HL-60 (cell line): ENCODE data around the gene NLRC5.

Source experiments
- DNase-seq, 2 experiments: peaks; one replicate each; pipeline ENCODE4 v3.0.0-alpha.2; 2010 to 2020; ENCODE audit warnings: low read depth in 1 of 2, low spot score in 1 of 2
- H3K27ac ChIP-seq: fragments of 250-450 bp; sonication (Bioruptor Pico); replicated peaks from 2 replicates; pipeline ENCODE4 v1.5.1; 2020; ENCODE audit warnings: mild to moderate bottlenecking, moderate library complexity
- H3K27me3 ChIP-seq: fragments of 250-450 bp; sonication (Bioruptor Pico); 2 replicates; pipeline ENCODE4 v1.5.1; 2021; ENCODE audit warnings: mild to moderate bottlenecking, moderate library complexity; ENCODE audit not compliant: insufficient read depth, poor library complexity, severe bottlenecking
- H3K4me3 ChIP-seq: replicated peaks from 2 replicates; pipeline ENCODE4 v1.5.1; 2011; ENCODE audit warnings: mild to moderate bottlenecking, control low read depth, low read length; ENCODE audit not compliant: insufficient read depth
- GABPA ChIP-seq: IDR thresholded peaks from 2 replicates; pipeline ENCODE4 v1.6.1; 2012; ENCODE audit warnings: low read depth
- POLR2AphosphoS5 ChIP-seq: IDR thresholded peaks from 2 replicates; pipeline ENCODE4 v1.6.1; 2012; ENCODE audit warnings: low read depth
- SPI1 ChIP-seq: IDR thresholded peaks from 2 replicates; pipeline ENCODE4 v1.6.1; 2012; ENCODE audit warnings: low read depth, mild to moderate bottlenecking, borderline replicate concordance
- TF ChIP-seq, protein P1 (sequence below): IDR thresholded peaks from one replicate; pipeline ENCODE4 v1.5.1; 2011; ENCODE audit warnings: low read length, control low read depth, inconsistent platforms; ENCODE audit not compliant: insufficient read depth
- TF ChIP-seq, protein P2 (sequence below): IDR thresholded peaks from 2 replicates; pipeline ENCODE4 v1.6.1; 2012; ENCODE audit warnings: low read depth; ENCODE audit not compliant: insufficient replicate concordance

NLRC5 gene

DNA sequence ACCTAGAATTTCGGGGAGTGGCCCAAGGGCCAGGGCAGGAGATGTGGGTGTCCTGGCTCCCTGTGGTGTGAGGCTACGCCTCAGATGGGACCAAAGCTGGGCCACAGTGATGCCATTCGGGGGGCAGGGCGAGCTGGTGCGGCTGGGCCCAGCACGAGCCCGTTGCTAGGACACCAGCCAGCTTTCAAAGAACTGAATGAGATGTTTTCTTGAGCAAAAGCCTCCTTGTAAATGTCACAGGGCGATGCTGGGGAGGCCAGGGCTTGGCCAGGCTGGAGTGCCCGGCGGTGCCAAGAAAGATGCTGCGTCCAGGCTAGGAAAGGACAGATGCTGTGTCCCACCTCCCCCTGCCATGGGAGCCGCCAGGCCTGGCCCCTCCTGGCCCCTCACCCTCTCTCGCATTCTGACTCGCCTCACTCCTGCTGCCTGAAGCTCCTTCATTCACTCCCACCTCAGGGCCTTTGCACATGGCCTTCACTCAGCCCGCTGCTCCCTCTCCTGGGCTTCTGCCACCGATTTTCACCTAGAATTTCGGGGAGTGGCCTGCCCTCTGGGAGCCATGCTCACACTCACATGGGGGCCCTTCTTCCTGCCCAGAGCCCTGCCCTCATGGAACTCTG, 142.1 kb downstream of the NLRC5 start:
- H3K27me3 ChIP-seq, result no peaks in the 10 kb centered on the region
- H3K4me3 ChIP-seq, result no peak overlapping the region
- H3K27ac ChIP-seq, result no peak overlapping the region
- DNase-seq, result no peak
- TF ChIP-seq, protein P1, sequence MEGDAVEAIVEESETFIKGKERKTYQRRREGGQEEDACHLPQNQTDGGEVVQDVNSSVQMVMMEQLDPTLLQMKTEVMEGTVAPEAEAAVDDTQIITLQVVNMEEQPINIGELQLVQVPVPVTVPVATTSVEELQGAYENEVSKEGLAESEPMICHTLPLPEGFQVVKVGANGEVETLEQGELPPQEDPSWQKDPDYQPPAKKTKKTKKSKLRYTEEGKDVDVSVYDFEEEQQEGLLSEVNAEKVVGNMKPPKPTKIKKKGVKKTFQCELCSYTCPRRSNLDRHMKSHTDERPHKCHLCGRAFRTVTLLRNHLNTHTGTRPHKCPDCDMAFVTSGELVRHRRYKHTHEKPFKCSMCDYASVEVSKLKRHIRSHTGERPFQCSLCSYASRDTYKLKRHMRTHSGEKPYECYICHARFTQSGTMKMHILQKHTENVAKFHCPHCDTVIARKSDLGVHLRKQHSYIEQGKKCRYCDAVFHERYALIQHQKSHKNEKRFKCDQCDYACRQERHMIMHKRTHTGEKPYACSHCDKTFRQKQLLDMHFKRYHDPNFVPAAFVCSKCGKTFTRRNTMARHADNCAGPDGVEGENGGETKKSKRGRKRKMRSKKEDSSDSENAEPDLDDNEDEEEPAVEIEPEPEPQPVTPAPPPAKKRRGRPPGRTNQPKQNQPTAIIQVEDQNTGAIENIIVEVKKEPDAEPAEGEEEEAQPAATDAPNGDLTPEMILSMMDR, result no peak
- no peak for TF ChIP-seq GABPA
- no peak for TF ChIP-seq POLR2AphosphoS5
- TF ChIP-seq, protein P2, sequence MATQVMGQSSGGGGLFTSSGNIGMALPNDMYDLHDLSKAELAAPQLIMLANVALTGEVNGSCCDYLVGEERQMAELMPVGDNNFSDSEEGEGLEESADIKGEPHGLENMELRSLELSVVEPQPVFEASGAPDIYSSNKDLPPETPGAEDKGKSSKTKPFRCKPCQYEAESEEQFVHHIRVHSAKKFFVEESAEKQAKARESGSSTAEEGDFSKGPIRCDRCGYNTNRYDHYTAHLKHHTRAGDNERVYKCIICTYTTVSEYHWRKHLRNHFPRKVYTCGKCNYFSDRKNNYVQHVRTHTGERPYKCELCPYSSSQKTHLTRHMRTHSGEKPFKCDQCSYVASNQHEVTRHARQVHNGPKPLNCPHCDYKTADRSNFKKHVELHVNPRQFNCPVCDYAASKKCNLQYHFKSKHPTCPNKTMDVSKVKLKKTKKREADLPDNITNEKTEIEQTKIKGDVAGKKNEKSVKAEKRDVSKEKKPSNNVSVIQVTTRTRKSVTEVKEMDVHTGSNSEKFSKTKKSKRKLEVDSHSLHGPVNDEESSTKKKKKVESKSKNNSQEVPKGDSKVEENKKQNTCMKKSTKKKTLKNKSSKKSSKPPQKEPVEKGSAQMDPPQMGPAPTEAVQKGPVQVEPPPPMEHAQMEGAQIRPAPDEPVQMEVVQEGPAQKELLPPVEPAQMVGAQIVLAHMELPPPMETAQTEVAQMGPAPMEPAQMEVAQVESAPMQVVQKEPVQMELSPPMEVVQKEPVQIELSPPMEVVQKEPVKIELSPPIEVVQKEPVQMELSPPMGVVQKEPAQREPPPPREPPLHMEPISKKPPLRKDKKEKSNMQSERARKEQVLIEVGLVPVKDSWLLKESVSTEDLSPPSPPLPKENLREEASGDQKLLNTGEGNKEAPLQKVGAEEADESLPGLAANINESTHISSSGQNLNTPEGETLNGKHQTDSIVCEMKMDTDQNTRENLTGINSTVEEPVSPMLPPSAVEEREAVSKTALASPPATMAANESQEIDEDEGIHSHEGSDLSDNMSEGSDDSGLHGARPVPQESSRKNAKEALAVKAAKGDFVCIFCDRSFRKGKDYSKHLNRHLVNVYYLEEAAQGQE, result no peak
- TF ChIP-seq SPI1, result no peak

DNA sequence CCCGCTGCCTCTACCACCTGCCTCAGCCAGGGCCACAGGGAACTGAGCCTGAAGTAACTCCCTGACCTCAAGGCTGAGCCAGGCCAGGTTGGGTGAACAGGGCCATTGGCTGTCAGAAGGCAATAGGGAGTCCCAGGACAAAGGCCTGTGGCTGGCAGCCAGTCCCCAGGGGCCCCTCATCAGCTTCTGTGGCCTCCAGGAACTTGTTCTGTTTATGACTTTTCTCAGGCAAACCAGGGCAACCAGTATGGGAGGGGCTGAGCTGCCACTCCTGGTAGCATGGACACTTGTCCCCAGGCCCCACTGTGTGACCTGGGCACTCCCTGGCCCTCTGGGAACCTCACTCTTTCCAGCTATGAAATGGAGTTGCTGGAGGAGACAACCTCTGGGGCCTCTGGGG, 143.1 kb downstream of the NLRC5 start:
- Histone ChIP-seq H3K27me3 (no peaks in the 10 kb centered on the region), H3K4me3 (no peak overlapping the region), H3K27ac (no peak overlapping the region)
- DNase-seq, result peak in 1 of 2 experiments; percentile 44
- TF ChIP-seq, protein P2, result no peak
- TF ChIP-seq POLR2AphosphoS5 (no peak), SPI1 (no peak), GABPA (no peak)
- TF ChIP-seq, protein P1, result no peak

DNA sequence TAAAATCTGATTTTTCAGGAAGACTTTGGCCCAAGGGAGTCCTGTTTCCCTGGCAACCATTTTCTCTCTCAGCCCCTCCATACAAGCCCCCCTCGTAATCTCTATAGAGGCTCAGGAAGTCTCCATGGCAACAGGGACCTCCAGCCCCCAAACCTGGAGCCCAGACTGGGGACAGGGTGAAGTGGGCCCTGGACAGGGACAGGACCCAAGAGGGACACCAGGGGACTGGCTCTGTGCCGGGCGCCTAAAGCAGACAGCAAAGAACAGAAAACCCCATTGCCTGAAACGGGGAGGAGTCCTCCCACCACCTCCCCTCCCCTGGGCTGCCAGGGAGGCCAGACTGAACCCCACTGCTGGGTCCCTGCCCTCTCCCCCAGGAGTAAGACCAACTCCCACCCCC, 143.7 kb downstream of the NLRC5 start:
- no peak overlapping the region for H3K27ac ChIP-seq
- TF ChIP-seq, protein P2, result no peak
- TF ChIP-seq, protein P1, result no peak
- TF ChIP-seq SPI1 (no peak), GABPA (no peak), POLR2AphosphoS5 (no peak)
- no peaks in the 10 kb centered on the region for H3K27me3 ChIP-seq

More for the DNA sequence above, 143.7 kb downstream of the NLRC5 start:
- H3K4me3 ChIP-seq, result no peak overlapping the region
- no peak for DNase-seq
